Natural killer cell (primary cell): ENCODE measurements around the gene PLPP6. TPM values are rescaled to one million over a fixed set of nuclear protein-coding genes. Genes with fewer than 3 reads are reported as not detected.

Source experiments
- ATAC-seq, 3 donors: fragments of 150-1000 bp in 2 of 3; fragments of 200-7000 bp in 1 of 3; cut with Tn5 transposase; 1 replicate in 1 of 3; 2 replicates in 2 of 3; pipeline ENCODE4 v1.10.0; 2021; ENCODE audit warnings: mild to moderate bottlenecking in 2 of 3, moderate library complexity in 2 of 3
- DNase-seq, 2 donors: peaks; one replicate each; pipeline versions ENCODE4 v3.0.0 to v3.0.0-alpha.2; 2013 to 2021; ENCODE audit warnings: mixed read lengths in 1 of 2
- H3K27ac ChIP-seq: one replicate; pipeline ENCODE4 v1.5.1; 2013; ENCODE audit warnings: mild to moderate bottlenecking, low read length
- H3K27me3 ChIP-seq: one replicate; pipeline ENCODE4 v1.6.1; 2013; ENCODE audit warnings: low read length; ENCODE audit not compliant: control insufficient read depth, insufficient read depth
- H3K36me3 ChIP-seq: one replicate; pipeline ENCODE4 v1.6.1; 2013; ENCODE audit warnings: low read length; ENCODE audit not compliant: control insufficient read depth, insufficient read depth
- H3K4me1 ChIP-seq: one replicate; pipeline ENCODE4 v1.6.1; 2013; ENCODE audit warnings: low read length; ENCODE audit not compliant: control insufficient read depth, insufficient read depth
- H3K4me3 ChIP-seq: one replicate; pipeline ENCODE4 v1.5.1; 2013; ENCODE audit warnings: low read length
- H3K9me3 ChIP-seq: one replicate; pipeline ENCODE4 v1.6.1; 2013; ENCODE audit warnings: low read length; ENCODE audit not compliant: control insufficient read depth, insufficient read depth
- H3K27ac Mint-ChIP-seq, 2 donors: one replicate each; pipeline ENCODE4 v1.8.0; 2022; ENCODE audit warnings: mild to moderate bottlenecking in 2 of 2, mixed read lengths in 2 of 2, moderate library complexity in 1 of 2
- H3K27me3 Mint-ChIP-seq, 2 donors: one replicate each; pipeline ENCODE4 v1.8.0; 2022; ENCODE audit warnings: low read depth in 2 of 2, mixed read lengths in 2 of 2
- H3K36me3 Mint-ChIP-seq: one replicate; pipeline ENCODE4 v1.8.0; 2022; ENCODE audit warnings: mixed read lengths
- H3K4me1 Mint-ChIP-seq, 2 donors: one replicate each; pipeline ENCODE4 v1.8.0; 2022; ENCODE audit warnings: mixed read lengths in 2 of 2
- H3K4me3 Mint-ChIP-seq: one replicate; pipeline ENCODE4 v1.8.0; 2022; ENCODE audit warnings: mild to moderate bottlenecking, moderate library complexity, mixed read lengths
- H3K9me3 Mint-ChIP-seq, 2 donors: one replicate each; pipeline ENCODE4 v1.8.0; 2022; ENCODE audit warnings: mixed read lengths in 2 of 2
- WGBS: methylation state at CpG from one replicate; pipeline ENCODE4 v1.1.7; 2013; ENCODE audit warnings: missing lambda C conversion rate; ENCODE audit not compliant: insufficient coverage; 5-methylcytosine and 5-hydroxymethylcytosine counted together
- intact Hi-C: fragments of 100-400 bp; cut with micrococcal nuclease; formaldehyde crosslinking; loops from one replicate; pipeline ENCODE4 v1.14.2; 2022
- total RNA-seq, 4 donors: library from RNA; stranded (reverse); fragments of 120-200 nt in 1 of 4; gene quantifications; one replicate each; pipeline versions ENCODE4 v1.2.3 to v1.2.4, GENCODE V29; 2013 to 2022
- TF ChIP-seq, protein P1 (sequence below): fragments of 200-600 bp; IDR thresholded peaks from one replicate; pipeline ENCODE4 v1.8.0; 2022; ENCODE audit warnings: antibody characterized with exemption

PLPP6 gene
- total RNA-seq, 3 donors from 2014 or later (not counting 1 experiment from before 2014, with no cell fraction given): 3.7 to 5.6 (median 3.8) TPM

DNA sequence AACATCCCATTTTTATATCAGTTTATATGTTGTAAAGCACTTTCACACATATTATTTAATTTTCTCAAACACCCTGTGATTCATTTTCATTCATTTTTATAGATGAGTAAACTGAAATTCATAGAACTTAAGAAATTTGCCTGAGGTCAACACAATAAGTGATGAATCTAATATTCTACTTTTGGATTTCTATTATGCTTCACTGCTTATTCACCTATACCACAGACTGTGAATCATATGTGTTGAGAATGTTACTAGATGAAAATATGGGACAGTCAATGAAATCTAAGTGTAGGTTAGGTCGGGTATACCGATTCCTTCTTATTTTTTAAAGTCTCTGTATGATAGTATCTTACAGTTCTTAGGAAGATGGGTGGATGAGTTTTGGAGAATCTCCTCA lies 42.0 kb downstream of the PLPP6 start:
- Mint-ChIP-seq H3K4me1 (no peaks in the 10 kb centered on the region), H3K9me3 (no peaks in the 10 kb centered on the region), H3K4me3 (no peak overlapping the region), H3K27ac (no peak overlapping the region), H3K36me3 (no peaks in the 10 kb centered on the region), H3K27me3 (no peaks in the 10 kb centered on the region)
- intact Hi-C loops: no loop called here
- H3K36me3 ChIP-seq: peaks cover 66% of the 10 kb centered on the region
- ATAC-seq (no peak), DNase-seq (no peak)
- H3K27me3 ChIP-seq: no peaks in the 10 kb centered on the region
- H3K4me3 ChIP-seq: no peak overlapping the region
- H3K4me1 ChIP-seq: no peaks in the 10 kb centered on the region
- no peak overlapping the region for H3K27ac ChIP-seq
- whole genome bisulfite sequencing: 95% methylated on average over 2 of the region's 2 CpGs
- no peaks in the 10 kb centered on the region for H3K9me3 ChIP-seq
- TF ChIP-seq, protein P1, sequence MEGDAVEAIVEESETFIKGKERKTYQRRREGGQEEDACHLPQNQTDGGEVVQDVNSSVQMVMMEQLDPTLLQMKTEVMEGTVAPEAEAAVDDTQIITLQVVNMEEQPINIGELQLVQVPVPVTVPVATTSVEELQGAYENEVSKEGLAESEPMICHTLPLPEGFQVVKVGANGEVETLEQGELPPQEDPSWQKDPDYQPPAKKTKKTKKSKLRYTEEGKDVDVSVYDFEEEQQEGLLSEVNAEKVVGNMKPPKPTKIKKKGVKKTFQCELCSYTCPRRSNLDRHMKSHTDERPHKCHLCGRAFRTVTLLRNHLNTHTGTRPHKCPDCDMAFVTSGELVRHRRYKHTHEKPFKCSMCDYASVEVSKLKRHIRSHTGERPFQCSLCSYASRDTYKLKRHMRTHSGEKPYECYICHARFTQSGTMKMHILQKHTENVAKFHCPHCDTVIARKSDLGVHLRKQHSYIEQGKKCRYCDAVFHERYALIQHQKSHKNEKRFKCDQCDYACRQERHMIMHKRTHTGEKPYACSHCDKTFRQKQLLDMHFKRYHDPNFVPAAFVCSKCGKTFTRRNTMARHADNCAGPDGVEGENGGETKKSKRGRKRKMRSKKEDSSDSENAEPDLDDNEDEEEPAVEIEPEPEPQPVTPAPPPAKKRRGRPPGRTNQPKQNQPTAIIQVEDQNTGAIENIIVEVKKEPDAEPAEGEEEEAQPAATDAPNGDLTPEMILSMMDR: no peak

- TF ChIP-seq, protein P1: no peak
- H3K4me3 Mint-ChIP-seq: no peak overlapping the region
- no peaks in the 10 kb centered on the region for H3K36me3 Mint-ChIP-seq
- Histone ChIP-seq H3K36me3 (peaks cover 54% of the 10 kb centered on the region), H3K27me3 (no peaks in the 10 kb centered on the region), H3K9me3 (no peaks in the 10 kb centered on the region), H3K4me1 (no peaks in the 10 kb centered on the region), H3K4me3 (no peak overlapping the region), H3K27ac (no peak overlapping the region)
- H3K27me3 Mint-ChIP-seq: no peaks in the 10 kb centered on the region
- DNase-seq (no peak), ATAC-seq (no peak)
- H3K27ac Mint-ChIP-seq: peak overlapping the region in 1 of 2 donors; percentile 1
- 100% methylated on average over 2 of the region's 2 CpGs for WGBS
- intact Hi-C loops: no loop called here
- H3K4me1 Mint-ChIP-seq: no peaks in the 10 kb centered on the region
- H3K9me3 Mint-ChIP-seq: no peaks in the 10 kb centered on the region
These were observed 43.9 kb downstream of the PLPP6 start for GRCh38 chr9:4706021-4706420.

DNA sequence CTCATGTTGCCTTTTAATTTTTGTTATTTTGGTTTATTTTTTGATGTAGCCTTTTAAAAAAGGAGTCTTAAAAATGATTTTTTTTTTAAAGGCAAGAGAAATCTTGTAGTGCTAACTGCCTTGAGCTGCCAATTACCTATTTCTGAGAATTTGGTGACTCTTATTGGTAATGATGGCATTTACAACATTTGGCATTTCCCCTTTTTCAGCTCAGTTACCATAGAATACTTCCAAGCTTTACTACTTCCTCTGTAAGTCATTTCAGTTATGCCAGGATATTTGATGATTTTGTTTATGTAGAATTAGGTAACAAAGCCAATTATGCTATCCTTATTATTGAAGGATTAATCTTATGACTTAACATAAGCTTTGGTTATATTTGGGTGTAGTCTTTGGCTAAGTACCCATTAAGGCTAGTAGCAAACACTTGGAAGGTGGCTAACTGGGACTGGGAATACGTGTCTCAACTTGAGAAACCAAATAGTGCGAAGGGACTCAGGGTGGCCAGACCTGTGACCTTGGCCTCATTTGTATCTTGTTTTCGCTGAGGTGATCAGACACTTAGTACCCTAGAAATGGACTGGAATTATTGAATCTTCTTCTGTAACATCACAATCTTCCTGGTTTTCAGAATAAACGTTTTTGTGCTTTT lies 45.0 kb downstream of the PLPP6 start:
- H3K4me3 ChIP-seq: no peak overlapping the region
- intact Hi-C loops: no loop called here
- ATAC-seq (no peak), DNase-seq (no peak)
- Mint-ChIP-seq H3K27me3 (no peaks in the 10 kb centered on the region), H3K36me3 (peaks cover 6% of the 10 kb centered on the region), H3K4me3 (no peak overlapping the region), H3K27ac (peak overlapping the region in 1 of 2 donors; percentile 39), H3K9me3 (no peaks in the 10 kb centered on the region), H3K4me1 (no peaks in the 10 kb centered on the region)
- peaks cover 50% of the 10 kb centered on the region for H3K36me3 ChIP-seq
- WGBS: 92% methylated on average over 3 of the region's 4 CpGs
- H3K27me3 ChIP-seq: no peaks in the 10 kb centered on the region
- no peaks in the 10 kb centered on the region for H3K9me3 ChIP-seq
- TF ChIP-seq, protein P1: no peak
- H3K4me1 ChIP-seq: no peaks in the 10 kb centered on the region
- H3K27ac ChIP-seq: no peak overlapping the region

DNA sequence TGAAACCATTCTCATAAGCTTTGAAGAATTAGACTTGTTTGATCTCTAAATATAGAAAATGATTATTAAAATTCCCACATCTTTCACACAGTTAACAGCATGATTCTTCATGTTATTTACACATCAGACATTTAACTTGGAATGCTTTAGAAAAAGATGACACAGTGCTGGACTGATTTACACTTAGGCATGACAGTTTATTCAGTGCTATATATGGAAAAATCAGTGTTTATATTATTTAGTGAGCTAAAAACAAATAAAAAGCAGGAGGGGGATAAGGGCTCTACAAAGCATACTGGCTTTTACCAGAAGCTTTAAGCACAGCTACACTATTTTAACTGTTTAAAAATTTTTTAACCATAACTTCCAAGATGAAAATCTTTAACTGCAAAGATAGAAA lies 47.3 kb downstream of the PLPP6 start:
- TF ChIP-seq, protein P1: no peak
- no peak for DNase-seq
- Histone ChIP-seq H3K36me3 (peaks cover 43% of the 10 kb centered on the region), H3K27me3 (no peaks in the 10 kb centered on the region), H3K4me1 (no peaks in the 10 kb centered on the region), H3K27ac (no peak overlapping the region), H3K4me3 (no peak overlapping the region), H3K9me3 (no peaks in the 10 kb centered on the region)
- Mint-ChIP-seq H3K4me3 (no peak overlapping the region), H3K27me3 (no peaks in the 10 kb centered on the region), H3K27ac (peak overlapping the region in 1 of 2 donors; percentile 11), H3K4me1 (no peaks in the 10 kb centered on the region), H3K36me3 (peaks cover 7% of the 10 kb centered on the region), H3K9me3 (no peaks in the 10 kb centered on the region)
- intact Hi-C loops: no loop called here
- ATAC-seq: no peak
